ENCODE measurements around the gene TELO2.
"Not testable (repeated sequence)": the region's sequence is repeated elsewhere in the genome, so short reads cannot be mapped to it uniquely, and the experiment has no call there.

The TELO2 gene

GRCh38 chr16:1475552-1476114, 17.5 kb upstream of the TELO2 start:
- DNase-seq (ENCODE audit: low read depth) = no peak

GRCh38 chr16:1477033-1477432, 16.1 kb upstream of the TELO2 start:
- no peak for DNase-seq (ENCODE audit: low read depth)

DNA sequence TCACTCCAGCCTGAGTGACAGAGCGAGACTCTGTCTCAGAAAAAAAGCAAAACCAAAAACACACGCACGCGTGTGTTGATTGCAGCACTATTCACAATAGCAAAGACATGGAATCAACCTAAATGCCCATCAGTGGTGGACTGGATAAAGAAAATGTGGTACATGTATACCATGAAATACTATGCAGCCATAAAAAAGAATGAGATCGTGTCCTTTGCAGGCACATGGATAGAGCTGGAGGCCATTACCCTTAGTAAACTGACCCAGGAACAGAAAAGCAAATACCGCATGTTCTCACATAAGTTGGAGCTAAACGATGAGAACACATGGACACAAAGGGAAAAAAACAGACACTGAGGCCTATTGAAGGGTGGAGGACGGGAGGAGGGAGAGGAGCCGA, 14.2 kb upstream of the TELO2 start:
- not testable (repeated sequence) for DNase-seq (ENCODE audit: low read depth)

DNA sequence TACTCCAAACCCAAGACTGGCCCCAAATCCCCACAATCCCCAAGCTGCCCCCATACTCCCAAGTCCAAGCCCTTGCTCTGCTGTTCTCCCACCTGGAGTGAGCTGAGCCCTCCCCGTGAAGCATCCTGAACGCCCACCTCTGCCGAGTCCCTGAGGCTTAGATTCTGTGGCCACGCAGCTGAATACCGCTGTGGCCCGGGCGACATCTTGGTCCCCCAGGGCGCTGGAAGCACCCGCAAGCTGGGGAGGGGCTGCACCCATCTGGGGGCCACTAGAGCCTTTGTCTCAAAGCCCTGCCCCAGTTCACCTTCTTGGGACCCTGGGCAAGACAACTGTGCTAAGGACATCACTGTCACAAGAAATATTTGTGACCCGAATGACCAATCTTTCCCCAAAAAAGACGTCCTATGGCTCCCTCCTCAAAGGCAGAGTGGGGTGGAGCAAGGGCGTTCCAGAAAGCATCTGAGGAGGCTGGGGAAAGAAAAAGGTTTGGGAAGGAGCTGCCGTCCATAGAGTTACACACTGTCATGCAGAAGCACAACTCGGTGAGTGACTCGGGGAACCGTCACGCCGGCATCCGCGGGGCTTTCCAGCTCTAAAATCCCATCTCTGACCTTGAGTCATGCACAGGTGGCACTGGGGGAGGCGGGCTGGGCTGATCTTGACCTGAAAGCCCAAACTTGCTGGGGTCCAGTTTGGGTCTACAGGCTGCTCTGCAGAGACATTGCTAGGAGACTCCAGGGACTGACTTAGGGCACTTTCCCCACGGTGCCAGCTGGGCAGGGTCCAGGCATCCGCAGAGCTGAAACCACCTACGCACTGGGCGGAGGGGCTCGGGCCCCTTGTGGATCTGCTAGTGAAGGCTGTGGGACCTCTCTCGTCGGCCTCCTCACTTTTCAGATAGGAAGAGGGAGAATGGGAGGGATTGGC, 11.0 kb upstream of the TELO2 start:
- no peak for DNase-seq (ENCODE audit: low read depth)

- no peak for DNase-seq (ENCODE audit: low read depth)
These were observed 7.2 kb upstream of the TELO2 start for GRCh38 chr16:1485847-1486496.

DNA sequence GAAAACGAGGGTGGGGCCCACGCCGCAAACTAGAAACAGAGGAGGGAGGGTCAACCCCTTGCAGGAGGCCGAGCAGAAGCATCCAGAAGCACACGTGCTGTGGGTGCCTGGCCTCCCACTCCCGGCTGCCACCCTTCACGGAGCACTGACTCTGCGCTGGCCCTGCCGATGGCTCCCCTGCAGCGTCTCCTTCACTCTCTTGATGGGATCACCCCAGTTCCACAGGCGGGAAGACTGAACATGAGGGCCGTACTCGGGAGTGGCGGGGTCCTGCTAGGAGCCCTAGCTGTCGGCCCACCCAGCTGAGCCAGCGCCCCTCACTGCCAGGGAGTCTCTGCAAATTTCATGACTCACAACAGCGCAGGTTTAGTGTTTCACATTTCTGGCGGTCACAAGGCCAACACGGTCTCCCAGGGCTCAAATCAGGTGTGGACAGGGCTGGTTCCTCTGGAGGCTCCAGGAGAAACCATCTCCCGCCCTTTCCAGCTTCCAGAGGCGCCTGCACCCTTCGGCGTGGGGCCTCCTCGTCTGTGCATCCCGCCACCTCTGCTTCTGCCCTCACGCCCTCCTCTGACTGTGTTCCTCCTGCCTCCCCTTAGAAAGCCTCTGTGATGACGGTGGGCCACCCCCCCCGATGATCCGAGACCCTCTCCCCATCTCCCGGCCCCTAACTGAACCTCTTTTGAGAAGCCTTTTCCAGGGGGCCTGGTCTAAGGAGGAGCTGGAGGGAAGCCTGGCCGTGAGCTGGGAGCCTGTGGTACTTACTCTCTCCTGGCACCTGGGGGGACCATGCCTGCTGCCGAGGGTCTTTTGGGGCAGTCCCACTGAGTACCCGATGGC, 6.4 kb upstream of the TELO2 start:
- DNase-seq (ENCODE audit: low read depth) = no peak

GRCh38 chr16:1487395-1488053, 5.6 kb upstream of the TELO2 start:
- DNase-seq (ENCODE audit: low read depth) = no peak

GRCh38 chr16:1488054-1488601, 5.0 kb upstream of the TELO2 start:
- DNase-seq (ENCODE audit: low read depth) = no peak

GRCh38 chr16:1488619-1489018, 4.5 kb upstream of the TELO2 start, which contains the start of gene PTX4:
Gene PTX4, minus strand, starts transcription at chr16:1488944. Its CDS starts 35 bp downstream, at chr16:1488909.
- no peak for DNase-seq (ENCODE audit: low read depth)

DNA sequence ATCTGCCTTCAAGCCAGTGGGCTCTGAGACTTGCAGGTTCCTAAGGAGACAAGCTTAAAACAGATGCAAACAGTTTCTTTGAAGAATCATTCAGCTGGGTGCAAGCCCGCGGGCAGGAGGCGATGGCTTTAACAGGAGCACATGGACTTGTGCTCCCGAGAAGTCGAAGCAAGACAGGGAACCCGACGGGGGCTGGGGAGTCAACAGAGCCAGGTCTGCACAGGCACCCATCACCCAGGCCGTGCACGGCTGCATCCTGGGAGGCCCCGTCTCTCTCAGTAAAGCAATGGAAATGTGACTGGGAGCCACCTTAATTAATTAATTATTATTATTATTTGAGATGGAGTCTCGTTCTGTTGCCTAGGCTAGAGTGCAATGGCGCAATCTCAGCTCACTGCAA, 4.1 kb upstream of the TELO2 start:
- DNase-seq (ENCODE audit: low read depth) = no peak

DNA sequence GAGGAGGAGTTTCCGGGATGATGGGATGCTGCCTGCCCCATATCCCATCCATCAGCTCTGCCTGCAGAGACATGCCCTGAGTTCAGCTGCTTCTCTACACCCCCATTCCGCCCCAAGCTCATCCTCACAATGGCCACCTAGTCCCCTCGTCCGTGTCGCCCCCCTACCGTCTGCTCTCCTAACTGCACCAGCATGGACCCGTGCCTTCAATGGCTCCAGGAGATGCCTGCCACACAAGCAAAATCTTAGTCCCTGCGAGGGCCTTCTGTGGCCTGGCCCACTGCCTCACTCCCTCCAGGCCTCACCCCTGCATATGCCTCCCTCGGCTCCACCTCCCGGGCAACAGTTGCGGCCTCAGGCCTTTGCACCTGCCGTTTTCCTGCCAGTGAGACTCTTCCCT, 1.8 kb upstream of the TELO2 start:
- DNase-seq (ENCODE audit: low read depth) = no peak

GRCh38 chr16:1492082-1492922, 858 bp upstream of the TELO2 start:
- no peak for DNase-seq (ENCODE audit: low read depth)

DNA sequence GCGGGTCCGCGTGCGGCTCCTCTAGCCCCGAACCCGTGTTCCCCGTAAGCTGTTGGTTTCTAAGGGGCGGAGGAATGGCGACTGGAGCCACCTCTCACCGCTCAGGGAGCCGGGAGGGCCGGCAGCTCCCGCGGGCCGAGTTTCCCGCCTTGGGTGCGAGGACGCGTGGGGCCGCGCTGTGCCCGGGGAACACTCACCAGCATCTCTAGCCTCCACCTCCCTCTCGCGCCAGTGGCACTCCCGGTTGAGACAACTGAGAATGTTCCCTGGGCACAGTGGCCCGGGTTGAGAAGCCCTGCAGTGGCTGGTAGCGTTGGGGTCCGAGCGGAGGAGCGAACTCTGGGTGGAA, 560 bp downstream of the TELO2 start:
- DNase-seq (ENCODE audit: low read depth) = no peak

- no peak for DNase-seq (ENCODE audit: low read depth)
These were observed 1.0 kb downstream of the TELO2 start for GRCh38 chr16:1494129-1494640.

GRCh38 chr16:1494711-1495110, 1.6 kb downstream of the TELO2 start:
- DNase-seq (ENCODE audit: low read depth) = no peak

DNA sequence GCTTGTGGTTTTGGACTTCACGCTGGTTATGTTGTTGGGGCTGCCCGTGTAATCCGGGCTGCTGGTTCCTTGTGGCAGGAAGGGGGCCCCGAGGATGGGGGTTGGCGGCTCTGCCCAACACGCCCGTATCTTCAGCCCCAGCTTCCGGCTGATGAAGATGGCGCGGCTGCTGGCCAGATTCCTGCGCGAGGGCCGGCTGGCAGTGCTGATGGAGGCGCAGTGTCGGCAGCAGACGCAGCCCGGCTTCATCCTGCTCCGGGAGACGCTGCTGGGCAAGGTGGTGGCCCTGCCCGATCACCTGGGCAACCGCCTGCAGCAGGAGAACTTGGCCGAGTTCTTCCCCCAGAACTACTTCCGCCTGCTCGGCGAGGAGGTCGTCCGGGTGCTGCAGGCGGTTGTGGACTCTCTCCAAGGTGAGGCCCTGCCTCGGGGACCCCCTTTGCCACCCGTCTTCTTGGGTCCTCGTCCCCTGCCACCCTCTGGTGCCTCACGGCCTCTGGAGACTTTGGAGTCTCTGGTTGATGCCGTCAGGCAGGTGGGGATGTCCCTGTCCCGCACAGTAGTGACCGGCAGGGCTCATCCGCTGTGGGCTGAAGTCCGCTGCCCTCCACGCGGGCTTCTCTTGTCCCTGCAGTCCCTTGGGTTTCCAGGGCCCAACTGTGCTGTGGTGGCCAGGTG, 2.2 kb downstream of the TELO2 start:
- no peak for DNase-seq (ENCODE audit: low read depth)

GRCh38 chr16:1495889-1496262, 2.7 kb downstream of the TELO2 start:
- no peak for DNase-seq (ENCODE audit: low read depth)

GRCh38 chr16:1496464-1496863, 3.3 kb downstream of the TELO2 start:
- DNase-seq (ENCODE audit: low read depth) = no peak

DNA sequence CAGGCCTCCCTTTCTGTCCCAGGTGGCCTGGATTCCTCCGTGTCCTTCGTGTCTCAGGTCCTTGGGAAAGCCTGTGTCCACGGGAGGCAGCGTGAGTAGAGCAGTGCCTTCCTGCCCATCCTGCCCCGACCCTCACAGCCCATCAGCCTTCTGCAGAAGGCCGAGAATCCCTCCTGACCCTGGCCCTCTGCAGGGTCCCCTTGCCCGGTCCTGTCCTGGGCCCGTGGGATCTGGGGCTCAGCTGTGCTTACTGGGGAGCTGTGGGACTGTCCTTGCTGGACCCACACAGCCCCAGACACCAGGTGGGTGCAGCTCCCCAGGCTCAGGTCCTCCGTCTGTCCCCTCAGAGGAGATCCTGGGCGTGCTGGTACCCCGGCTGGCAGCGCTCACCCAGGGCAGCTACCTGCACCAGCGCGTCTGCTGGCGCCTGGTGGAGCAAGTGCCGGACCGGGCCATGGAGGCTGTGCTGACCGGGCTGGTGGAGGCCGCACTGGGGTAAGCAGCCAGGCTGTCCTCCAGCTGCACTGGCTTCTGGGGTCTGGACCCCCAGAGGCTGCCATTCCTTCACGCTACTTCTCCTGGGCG, 3.9 kb downstream of the TELO2 start:
- no peak for DNase-seq (ENCODE audit: low read depth)
